GM19438 (cell line): ENCODE measurements around the gene CDT1.

Source experiments
- ATAC-seq: cut with Tn5 transposase; IDR thresholded peaks from one replicate; pipeline ENCODE4 v1.9.1; 2021; ENCODE audit warnings: low read depth; ENCODE audit not compliant: unreplicated experiment

The CDT1 gene

DNA sequence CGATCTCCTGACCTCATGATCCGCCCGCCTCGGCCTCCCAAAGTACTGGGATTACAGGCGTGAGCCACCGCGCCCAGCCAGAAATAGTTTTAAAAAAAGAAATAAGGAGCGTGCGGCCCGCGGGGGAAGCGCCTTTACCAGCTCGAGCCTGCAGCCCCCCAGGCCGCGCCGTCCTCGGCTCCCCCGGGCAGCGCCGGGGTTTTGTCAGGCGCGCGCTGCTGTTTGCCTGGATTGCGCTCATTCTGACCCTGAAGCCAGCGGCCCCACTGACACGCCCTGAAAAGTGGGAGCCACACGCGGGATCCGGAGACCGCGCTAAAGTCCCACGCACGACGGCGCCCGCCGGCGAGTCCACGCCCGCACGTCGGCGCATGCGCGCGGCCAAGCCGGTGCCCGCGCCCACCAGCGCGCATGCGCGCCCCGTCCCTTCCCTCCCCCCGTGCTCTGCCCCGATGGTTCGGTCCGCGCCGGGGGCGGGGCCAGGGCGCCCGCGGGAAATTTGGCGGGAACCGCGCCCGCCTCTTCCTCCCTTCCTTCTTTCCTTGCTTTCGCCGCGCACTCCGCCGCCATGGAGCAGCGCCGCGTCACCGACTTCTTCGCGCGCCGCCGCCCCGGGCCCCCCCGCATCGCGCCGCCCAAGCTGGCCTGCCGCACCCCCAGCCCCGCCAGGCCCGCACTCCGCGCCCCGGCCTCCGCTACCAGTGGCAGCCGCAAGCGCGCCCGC is at the start of gene CDT1:
Gene CDT1 (plus strand): TSS at position 526 of the 724 bp plus-strand sequence. CDS start 43 bp downstream, at position 569.
- no peak for ATAC-seq

DNA sequence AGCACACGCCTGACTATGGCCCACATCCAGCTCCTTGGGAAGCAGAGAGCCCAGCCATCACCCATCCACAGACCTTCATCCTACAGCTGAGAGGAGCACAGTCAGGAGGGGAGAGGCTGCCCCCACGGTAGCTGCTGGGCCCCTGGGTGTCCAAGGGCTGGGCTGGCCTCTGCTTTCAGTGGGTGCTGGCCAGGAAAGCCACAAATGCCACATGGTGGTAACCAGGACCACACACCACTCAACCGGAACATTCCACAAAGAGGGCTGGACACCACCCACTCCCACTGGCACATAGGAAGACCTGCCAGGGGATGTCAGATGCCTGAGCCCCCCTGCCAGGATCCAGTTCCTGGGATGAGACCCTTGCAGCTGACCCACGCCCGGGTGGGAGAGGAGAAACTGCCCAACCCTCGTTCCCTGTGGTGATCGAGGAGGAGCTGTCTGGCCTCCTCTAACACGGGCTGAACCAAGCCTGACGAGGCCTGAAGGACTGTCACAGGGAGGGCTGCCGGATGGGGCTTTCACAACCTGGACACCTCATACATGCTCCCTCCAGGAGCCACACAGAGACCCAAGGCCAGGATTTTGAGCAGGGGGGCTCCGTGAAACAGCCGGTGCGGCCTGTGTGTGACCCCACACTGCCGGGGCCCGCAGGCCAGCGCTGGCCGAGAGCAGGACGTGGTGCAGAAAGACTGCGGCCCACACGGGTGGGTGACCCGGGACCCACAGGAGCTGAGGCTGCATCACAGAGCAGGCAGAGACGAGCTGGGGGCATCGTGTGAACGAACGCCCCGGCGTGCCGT is 49.3 kb upstream of the CDT1 start:
- no peak for ATAC-seq

DNA sequence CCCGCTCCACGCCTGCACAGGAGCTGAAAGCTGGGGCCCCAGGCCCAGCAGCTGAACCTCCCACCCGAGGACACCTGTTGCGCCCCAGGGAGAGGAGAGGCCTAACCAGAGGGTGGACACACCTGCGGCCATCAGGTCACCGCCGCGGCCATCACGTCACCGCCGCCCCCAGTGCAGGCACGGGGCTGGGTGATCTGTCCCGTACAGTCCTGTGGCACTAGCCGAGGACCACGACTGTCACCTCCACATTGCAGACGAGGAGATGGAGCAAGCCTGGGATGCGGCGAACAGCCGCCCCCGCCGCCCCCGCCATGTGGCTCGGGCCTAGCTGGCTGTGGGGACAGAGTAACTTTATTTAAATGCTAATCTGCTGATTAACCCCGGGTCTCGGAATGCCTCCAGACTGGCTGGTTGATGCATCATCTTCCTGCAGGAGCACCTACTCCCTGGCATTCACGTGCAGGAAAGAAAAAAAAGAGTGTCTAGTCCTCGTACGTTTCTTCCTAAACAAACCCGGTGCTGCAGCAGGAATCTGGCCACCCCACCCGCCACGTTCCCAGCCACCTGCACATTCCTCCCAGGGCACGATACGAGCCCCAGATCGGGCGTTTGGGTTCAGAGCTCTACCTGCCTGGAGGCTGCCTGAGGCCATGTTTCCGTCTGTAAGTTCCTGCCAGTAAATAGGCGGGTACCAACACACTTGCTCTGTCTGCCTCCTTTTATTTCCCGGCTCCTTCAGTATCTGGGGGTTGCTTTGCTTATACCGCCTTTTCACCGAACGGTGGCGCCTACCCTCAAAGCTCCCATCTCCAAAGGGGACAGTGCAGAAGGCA is 48.5 kb upstream of the CDT1 start:
- no peak for ATAC-seq

DNA sequence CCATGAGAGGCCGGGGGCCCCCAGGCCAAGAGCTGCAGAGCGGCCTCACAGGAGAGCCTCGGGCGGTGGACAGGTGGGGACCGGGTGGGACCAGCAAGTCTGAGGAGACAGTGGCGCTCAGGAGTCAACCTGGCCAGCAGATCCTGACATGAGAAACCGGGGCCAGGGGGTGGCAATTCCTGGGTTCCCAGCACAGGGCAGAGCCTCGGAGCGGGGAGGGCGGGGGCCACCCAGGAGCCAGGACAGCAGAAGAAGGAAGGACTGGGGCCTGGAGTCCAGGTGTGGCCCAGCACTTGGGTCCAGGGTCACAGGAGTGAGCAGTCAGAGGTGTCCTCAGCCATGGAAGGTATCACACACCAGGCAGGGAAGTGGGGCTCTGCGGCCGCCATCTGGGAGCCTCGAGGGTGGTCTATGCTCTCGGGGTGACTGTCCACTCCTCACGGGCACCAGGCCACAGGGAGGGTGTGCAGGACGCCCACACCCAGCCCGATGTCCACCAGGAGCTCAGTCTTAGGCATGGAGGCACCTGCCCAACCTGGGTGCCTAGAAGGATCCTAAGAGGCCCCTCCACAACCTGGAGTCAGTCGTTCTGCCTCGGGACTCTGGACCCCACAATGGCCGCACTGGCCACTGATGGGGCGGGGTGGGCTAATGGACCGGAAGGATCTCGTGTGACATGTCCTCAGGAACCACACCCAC is 47.7 kb upstream of the CDT1 start:
- ATAC-seq, result no peak

DNA sequence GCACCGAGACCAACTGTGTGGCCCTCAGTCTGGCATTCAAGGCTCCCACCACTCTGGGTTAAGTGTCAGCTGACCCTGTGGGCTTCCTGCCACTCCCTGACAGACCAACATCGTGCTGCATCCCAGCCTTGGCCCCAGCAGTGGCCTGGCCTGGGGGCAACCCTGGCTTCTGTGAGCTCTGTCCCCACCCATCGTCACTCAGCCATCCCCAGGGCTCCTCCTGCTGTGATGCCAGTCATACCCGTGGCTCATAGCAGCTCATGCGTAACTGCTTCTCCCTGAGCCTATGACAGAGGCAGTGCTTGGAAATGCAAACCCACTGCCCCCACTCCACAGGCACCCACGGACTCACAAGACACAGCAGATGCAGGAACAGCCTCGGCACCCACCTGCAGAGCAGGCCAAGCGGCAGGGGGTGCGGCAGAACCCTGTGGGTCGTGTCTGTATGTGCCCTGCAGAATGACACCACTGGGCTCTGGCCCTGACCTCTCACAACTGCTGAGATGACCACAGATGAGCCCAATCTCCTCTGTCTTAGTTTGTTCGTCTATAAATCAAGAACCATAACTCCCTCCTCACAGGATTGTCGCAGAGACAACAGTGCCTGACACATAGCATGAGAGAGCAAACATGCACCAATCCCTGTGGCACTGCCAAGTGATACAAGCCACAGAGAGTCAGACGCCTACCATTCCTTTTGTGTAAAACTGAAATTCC is 45.2 kb upstream of the CDT1 start:
- ATAC-seq, result no peak

DNA sequence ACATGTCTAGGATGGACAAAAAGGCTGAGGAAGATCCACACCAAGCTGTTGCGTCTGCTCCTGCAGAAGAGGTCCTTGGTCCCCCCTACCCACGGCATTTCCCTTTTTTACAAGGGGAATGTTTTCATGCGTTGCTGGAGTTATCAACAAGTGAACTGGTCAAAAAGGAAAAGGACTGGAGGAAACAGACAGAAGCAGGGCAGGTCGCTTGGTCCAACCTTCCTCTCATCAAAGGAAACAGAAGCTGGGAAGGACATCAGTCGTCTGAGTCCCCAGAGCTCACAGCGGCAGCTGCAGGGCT is 44.7 kb upstream of the CDT1 start:
- no peak for ATAC-seq

DNA sequence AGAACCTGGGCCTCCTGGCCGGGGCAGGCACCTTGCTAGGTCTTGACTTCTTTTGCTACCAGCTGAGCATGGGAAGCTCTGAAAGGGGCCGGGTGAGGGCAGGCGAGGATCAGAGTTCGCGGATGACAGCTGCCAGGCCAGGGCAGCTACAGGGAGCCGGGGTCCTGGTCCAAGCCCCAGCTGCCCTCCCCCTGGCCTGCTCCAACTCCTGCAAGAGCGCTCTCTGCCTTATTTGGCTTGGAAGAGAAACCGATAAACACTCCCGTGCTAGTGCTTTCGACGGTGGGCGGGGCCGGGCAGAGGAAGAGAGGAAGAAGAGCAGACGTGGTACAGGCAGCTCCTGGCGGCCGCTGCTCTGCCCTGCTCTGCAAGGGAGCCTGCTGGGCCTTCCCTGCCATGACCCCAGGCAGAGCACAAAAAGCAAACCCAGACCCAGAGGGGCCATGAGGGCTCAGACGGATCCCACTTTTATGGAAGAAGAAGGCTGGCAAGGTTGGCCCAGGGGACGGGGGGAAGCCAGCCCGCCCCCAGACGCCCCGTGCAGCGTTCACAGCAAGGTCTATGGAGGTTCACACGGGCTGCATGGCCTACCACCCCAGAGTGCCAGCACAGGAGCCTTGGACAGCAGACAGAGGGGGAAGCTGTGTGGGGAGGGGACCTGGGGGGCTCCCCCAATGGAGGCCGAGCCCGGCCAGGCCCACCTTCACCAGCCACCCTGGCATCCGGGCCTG is 44.2 kb upstream of the CDT1 start:
- ATAC-seq, result no peak

DNA sequence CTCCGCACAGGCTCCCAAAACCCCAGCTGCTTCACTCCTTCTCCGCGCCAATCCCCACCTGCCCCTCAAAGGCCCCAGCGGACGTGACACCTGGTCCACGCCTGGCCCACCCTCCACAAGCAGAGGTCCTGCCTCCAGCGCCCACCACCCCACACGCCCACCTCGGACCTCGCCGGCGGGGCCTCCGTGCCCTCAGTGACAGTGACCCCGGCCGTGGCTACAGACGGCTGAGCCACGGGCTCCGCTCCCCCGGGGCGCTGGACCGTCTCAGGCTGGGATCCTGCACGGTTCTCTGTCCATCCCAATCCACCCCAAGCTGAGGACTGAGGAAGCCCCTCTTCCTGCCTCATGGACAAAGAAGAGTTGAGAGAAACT is 43.6 kb upstream of the CDT1 start:
- ATAC-seq, result no peak

DNA sequence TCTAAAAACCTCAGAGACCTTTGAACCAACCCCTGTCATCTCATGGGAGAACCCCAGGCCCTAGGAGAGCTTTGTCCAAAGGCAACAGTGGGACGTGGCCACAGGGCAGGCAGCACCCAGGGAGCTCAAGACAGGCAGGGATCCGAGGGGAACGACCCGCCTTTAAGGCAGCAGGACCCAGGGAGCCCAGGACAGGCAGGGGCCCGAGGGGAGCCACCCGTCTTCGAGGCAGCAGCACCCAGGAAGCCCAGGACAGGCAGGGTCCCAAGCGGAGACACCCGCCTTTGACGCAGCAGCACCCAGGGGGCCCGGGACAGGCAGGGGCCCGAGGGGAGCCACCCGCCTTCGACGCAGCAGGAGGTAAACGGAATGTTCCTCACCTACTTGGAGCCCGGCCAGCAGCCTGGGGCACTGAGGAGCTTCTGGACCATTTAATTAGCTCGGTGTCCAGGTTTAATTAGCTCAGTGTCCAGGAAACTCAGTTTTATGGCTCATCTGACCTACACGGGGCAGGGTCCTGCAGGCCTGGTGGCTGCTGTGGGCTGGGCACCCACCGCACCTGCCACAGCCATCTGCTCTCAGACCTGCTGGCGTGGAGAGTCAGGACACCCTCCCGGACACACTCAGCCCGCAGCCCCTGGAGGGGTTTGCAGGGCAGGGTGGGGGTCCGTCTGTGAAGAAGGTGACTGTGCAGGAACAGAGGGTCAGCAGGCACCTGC is 43.0 kb upstream of the CDT1 start:
- no peak for ATAC-seq

DNA sequence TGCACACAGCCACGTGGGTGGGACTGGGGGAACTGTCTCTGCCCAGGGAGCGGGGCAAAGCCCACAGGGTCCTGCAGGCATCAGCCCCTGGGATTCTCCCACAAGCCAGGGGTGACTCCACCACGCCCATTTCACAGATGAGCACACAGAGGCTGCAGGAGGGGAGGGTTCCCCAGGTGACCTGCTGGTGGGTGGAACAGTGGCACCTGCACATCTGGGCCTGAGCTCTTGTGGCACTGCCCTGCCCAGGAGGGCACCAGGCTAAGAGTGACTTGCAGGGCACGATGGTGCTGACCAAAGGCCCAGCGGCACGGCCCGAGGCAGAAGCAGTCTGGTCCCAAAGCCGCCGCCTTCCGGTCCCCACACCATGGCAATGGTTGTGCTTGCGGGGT is 42.5 kb upstream of the CDT1 start:
- ATAC-seq, result no peak

DNA sequence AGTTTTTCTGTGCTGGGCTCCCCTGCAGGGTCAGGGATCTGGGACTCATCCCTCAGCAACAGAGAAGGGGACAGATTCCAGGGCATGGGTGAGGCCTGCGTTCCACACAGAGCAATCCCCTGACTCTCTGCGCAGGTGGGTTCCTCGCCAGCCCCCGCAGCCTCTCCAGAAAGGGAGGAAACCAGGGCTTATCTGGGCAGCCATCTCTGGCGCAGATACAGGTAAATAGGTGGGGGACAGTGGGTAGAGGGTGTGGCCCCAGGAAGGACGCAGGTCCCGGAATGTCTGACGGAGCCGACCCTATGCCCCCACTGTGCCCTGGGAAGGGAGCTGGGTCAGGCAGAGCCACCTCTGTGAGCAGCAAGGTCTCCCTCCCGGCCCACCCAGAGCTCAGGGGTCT is 41.8 kb upstream of the CDT1 start:
- ATAC-seq, result no peak

DNA sequence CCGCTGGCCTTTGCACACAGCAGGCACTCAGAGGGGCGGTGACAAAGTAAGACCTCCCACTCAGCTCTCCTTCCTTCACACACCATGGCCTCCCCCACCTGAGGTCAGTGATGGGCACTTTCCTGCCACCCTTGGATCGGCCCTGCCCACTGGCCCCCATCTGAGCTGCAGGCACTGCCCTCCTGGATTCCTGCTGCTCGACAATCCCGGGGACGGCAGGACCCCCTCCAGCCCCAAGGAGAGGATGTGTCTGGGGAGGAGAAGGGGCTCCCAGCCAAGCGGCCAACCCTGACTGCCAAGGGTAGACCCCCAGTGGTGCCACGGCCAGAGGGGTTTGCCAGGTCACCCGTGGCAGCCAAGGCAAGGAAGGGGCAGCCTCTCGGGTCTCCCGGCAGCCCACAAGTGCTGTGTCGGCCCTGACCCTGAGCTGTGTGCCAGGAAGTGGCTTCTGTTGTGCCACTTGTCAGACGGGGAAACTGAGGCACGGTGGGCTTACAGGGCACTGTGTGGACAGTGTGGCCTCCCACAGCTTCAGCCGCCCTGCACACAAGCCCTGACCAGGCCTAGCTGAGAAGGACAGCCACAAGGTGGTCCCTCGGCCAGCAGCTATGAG is 41.2 kb upstream of the CDT1 start:
- no peak for ATAC-seq

DNA sequence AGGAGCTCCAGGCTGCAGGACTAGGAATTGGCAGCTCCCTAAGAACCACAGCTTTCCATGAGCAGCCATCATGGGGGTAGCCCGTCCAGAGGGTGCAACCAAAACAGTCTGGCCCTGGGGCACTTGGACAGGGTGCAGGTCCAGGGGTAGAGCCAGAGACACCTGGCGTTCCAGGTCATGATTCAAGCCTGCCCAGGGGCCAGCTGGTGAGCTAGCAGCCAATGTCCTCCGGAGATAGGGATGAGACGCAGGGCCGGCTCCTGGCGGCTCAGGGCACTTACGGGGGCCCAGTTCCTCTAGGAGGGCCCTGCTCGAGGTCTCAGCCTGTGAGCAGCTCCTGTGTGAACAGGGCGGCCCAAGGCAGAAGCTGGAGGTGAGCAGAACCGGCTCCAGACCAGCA is 40.6 kb upstream of the CDT1 start:
- ATAC-seq, result no peak

DNA sequence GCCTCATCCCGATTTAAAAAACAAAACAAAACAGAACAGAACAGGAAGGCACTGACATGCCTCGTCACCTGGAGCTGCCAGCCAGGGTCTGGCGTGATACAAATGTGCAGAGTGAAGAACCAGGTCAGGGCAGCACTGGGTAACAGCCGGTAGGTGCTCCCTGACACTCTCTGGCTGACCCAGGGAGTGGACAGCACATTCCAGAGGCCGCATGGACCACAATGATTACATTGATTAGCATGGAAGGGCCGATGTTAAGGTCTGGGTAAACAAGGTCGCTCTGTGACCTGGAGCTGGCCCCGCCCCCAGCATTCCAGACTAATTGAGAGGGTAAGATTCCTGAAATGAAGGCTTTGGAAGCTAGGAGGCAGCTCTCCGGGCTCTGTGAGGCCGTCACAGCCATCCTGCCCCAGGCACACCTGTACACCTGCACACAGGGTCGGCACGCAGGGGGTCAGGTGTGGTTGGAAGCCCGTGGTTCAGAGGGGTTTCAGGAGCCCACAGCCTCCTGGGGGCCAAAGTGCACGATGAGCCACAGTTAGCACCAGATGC is 40.0 kb upstream of the CDT1 start:
- no peak for ATAC-seq

DNA sequence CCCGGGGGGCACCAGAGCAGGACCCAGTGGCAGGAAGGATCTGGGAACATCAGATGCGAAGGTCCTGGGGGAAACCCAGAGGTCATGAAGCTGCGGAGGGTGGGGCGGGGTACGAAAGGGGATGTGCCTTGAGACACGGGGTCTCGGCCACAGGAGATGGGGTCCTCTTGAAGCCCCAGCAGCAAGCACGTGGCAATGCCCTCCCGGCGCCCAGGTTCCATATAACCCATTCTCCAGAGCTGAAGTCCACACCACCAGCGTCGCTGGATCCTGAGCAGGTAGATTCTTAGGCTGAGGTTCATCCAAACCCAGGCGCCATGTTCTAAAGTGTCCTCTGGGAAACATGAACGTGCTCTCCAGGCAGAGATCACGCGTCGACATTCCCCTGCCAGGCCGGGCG is 39.5 kb upstream of the CDT1 start:
- ATAC-seq, result no peak

DNA sequence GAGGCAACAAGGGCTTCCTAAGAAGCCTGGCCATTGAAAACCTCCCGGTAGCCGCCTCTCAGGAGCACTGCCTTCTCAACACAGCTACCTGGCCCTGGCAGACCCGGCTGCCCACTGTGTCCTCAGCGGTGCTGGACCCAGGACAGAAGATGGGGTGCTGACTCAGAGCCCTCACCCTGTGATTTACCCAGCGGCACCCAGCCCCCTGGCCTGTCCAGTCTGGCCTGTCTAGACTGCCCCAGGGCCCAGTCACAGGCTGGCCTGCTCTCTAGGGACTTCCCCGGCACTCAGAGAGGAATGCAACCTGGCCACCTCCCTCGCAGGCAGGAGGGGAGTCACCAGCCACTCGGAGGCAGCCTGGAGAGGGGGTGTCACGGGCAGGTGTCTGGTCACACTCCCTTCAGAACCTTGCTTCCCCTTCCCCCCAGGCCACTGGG is 38.7 kb upstream of the CDT1 start:
- ATAC-seq, result no peak

DNA sequence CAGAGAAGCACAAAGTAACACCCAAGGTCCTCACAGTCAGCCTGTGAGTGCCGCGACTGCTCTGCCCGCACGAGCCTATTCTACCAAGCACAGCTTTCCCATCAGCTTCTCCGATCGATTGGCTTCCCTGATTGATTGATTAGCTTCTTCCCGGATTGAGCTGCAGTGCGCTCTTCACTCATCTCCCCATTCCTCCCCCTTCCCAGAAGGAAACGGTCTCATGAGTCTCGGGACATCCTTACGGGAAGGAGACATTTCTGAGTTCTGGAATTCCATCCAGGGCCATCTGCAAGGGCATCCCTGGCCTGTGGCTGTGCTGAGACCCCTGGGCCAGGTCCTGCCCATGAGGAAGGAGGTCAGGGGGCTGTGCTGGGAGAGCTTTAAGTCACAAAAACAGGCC is 36.6 kb upstream of the CDT1 start:
- no peak for ATAC-seq

DNA sequence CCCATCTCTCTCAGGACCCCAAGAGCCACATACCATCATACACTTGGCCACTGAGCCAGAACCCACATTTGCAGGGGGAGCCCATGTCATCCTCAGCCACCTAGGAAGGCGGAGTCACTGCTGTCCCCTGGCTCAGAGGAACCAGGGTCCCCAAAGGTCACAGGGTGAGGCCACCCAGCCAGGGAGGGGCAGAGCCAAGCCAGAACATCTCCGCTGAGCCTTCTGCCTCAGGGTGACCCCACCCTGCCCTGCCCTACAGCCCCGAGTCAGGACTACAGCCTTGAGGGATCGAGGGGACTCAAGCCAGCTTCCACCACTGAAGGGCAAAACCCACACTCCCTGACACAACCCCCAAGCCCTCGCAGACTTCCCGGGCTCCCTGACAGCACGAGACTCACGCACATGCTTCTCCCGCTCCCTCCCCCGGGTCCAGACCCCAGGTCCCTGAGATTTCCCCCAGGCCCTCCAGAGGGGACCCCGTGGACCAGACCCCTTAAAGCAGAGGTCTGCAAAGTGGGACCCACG is 36.0 kb upstream of the CDT1 start:
- no peak for ATAC-seq
